RWPE2 (cell line): ENCODE measurements around the gene DSG4.

Experiments used
- ATAC-seq: fragments of 200-7000 bp; cut with Tn5 transposase; 3 replicates; pipeline ENCODE4 v1.9.1; 2021; ENCODE audit warnings: low read depth
- DNase-seq: peaks from one replicate; pipeline ENCODE4 v3.0.0-alpha.2; 2020; ENCODE audit warnings: low spot score
- H3K27ac ChIP-seq: fragments of 450-650 bp; 2 replicates; pipeline ENCODE4 v1.5.1; 2017; ENCODE audit warnings: mild to moderate bottlenecking; ENCODE audit not compliant: poor library complexity, severe bottlenecking
- H3K27me3 ChIP-seq: fragments of 250-450 bp; sonication (Bioruptor Pico); 2 replicates; pipeline ENCODE4 v1.5.1; 2021; ENCODE audit warnings: mild to moderate bottlenecking, moderate library complexity; ENCODE audit not compliant: insufficient read depth, poor library complexity, severe bottlenecking
- H3K36me3 ChIP-seq: fragments of 250-450 bp; sonication (Bioruptor Pico); 2 replicates; pipeline ENCODE4 v1.5.1; 2020; ENCODE audit warnings: low read depth, mild to moderate bottlenecking, moderate library complexity
- H3K4me1 ChIP-seq: fragments of 250-450 bp; sonication (Bioruptor Pico); 2 replicates; pipeline ENCODE4 v1.5.1; 2021; ENCODE audit warnings: mild to moderate bottlenecking, moderate library complexity; ENCODE audit not compliant: insufficient read depth, poor library complexity, severe bottlenecking
- H3K4me3 ChIP-seq: fragments of 250-450 bp; sonication (Bioruptor Pico); 2 replicates; pipeline ENCODE4 v1.5.1; 2021; ENCODE audit warnings: mild to moderate bottlenecking, moderate library complexity; ENCODE audit not compliant: severe bottlenecking
- H3K9me3 ChIP-seq: fragments of 250-450 bp; sonication (Bioruptor Pico); 2 replicates; pipeline ENCODE4 v1.5.1; 2021; ENCODE audit warnings: mild to moderate bottlenecking, moderate library complexity; ENCODE audit not compliant: severe bottlenecking
- CTCF ChIP-seq: fragments of 450-650 bp; IDR thresholded peaks from one replicate; pipeline ENCODE4 v1.5.1; 2017; ENCODE audit warnings: mild to moderate bottlenecking, moderate library complexity; ENCODE audit not compliant: poor library complexity, severe bottlenecking

The DSG4 gene

GRCh38 chr18:31419457-31419932 lies 42.9 kb downstream of the DSG4 start:
- no peaks in the 10 kb centered on the region for H3K9me3 ChIP-seq
- no peak overlapping the region for H3K4me3 ChIP-seq
- TF ChIP-seq CTCF: no peak
- no peaks in the 10 kb centered on the region for H3K4me1 ChIP-seq
- H3K27ac ChIP-seq: no peak overlapping the region
- H3K36me3 ChIP-seq: no peaks in the 10 kb centered on the region
- H3K27me3 ChIP-seq: no peaks in the 10 kb centered on the region
- no peak for DNase-seq
- peak; percentile 65 for ATAC-seq

DNA sequence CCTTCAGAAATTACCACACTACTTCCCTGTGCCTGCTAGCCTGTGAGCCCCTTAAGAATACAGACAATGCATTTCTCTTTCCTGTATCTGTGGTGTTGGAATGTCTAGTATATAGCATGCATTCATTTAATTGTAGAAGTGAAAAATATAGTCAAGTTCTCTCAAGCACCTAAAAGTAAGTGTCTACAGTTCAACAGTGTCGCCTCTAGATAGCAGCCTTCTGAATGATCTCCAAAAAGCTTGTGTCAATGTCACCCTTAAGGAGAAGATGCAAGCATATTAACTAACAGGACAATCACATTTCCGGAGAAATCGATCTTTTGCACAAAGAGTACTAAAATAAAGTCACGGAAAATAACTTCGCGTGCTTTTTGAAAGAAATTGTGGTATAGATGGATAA lies 43.5 kb downstream of the DSG4 start:
- H3K4me3 ChIP-seq: no peak overlapping the region
- TF ChIP-seq CTCF: no peak
- H3K9me3 ChIP-seq: no peaks in the 10 kb centered on the region
- ATAC-seq (peak; percentile 23; the same call in 1 of the 3 replicates), DNase-seq (no peak)
- no peaks in the 10 kb centered on the region for H3K36me3 ChIP-seq
- no peaks in the 10 kb centered on the region for H3K4me1 ChIP-seq
- no peak overlapping the region for H3K27ac ChIP-seq
- H3K27me3 ChIP-seq: no peaks in the 10 kb centered on the region

DNA sequence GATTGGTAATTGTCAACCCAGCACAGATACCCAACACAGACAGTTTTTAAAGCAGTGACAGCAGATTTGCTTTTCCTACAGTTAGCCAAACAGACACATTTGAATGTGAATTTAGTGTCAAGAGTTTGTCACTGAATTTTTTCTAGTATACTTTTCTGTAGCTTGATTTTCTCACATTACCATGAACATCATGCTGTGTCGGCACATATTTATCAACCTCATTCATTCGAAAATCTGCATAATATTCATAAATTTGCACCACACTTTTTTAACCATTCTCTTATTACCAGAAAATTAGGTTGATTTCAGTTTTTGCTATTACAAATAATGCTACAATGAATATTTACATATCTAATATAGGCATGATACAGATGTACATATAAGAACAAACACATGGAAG lies 43.9 kb downstream of the DSG4 start:
- no peak for DNase-seq
- no peak for TF ChIP-seq CTCF
- Histone ChIP-seq H3K4me1 (peaks cover 2% of the 10 kb centered on the region), H3K4me3 (no peak overlapping the region), H3K27me3 (no peaks in the 10 kb centered on the region), H3K36me3 (no peaks in the 10 kb centered on the region), H3K9me3 (no peaks in the 10 kb centered on the region), H3K27ac (no peak overlapping the region)
- ATAC-seq: no peak

DNA sequence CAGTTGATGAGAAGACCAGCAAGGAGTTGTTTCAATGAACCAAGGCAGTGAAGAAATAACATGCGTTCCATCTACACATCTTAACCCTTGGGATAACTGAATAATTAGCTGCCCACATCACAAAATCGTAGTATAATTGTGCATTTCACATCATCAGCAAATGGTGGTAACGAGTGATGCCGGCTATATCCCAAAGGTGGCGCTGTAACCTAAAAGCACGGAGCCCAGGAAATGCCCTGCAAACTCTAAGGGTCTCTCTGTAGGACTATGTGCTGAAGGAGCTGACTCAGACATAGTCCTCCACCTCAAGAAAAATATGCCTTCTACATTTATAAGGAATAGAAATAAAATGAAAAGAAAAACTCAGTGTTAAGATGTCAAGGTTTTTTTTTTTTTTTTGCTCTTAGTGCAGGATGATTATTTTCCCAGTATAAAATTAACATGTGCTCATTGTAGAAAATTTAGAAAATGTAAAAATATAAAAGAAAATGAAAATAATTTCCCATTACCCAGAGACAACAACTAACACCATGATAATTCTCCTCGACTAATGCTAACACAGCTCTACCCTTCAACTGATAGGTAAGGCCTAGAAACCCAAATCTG lies 47.9 kb downstream of the DSG4 start:
- peaks cover 15% of the 10 kb centered on the region for H3K4me1 ChIP-seq
- H3K4me3 ChIP-seq: no peak overlapping the region
- ATAC-seq (peak; percentile 72), DNase-seq (no peak)
- H3K36me3 ChIP-seq: no peaks in the 10 kb centered on the region
- H3K27ac ChIP-seq: no peak overlapping the region
- no peaks in the 10 kb centered on the region for H3K9me3 ChIP-seq
- H3K27me3 ChIP-seq: no peaks in the 10 kb centered on the region
- peak; percentile 96 for TF ChIP-seq CTCF

DNA sequence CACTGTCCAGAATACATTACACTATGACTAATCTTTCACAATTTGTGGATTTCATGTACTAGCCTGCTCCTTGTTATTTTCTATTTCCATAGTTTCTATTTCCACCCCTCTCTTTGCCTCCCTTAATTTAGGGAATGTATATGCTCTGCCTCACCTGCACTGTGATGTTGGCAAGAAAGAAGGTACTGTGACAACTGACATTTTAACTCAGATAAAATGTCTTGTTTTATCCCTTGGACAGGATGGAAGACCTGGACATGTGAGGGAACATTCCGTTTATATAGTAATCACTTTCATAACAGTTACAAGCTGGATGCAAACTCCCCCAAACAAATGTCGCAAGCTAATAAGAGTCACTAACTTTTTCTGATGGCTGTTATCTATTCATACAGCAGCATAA lies 49.4 kb downstream of the DSG4 start:
- no peak for DNase-seq
- H3K36me3 ChIP-seq: no peaks in the 10 kb centered on the region
- no peak for TF ChIP-seq CTCF
- H3K27ac ChIP-seq: peak overlapping the region; percentile 29
- H3K4me3 ChIP-seq: no peak overlapping the region
- H3K27me3 ChIP-seq: no peaks in the 10 kb centered on the region
- H3K9me3 ChIP-seq: no peaks in the 10 kb centered on the region
- peaks cover 25% of the 10 kb centered on the region for H3K4me1 ChIP-seq
- 0 out of 3 replicates have a peak, but pooled peaks have one; percentile 24 for ATAC-seq
